Neural cell (in vitro differentiated cells): ENCODE results near the gene UQCRHL.

ENCODE experiments used
- RAD21 ChIP-seq: fragments of 450-650 bp; conservative IDR thresholded peaks from 2 replicates; pipeline ENCODE4 v1.6.1; 2014; ENCODE audit warnings: antibody characterized with exemption, mild to moderate bottlenecking, moderate library complexity
- SMC3 ChIP-seq: fragments of 450-650 bp; conservative IDR thresholded peaks from 2 replicates; pipeline ENCODE4 v1.6.1; 2014; ENCODE audit warnings: antibody characterized with exemption, mild to moderate bottlenecking, moderate library complexity; ENCODE audit not compliant: poor library complexity
- TF ChIP-seq, protein P1 (sequence below): IDR thresholded peaks from 2 replicates; pipeline ENCODE4 v1.6.1; 2012; ENCODE audit warnings: borderline replicate concordance
- TF ChIP-seq, protein P2 (sequence below): fragments of 450-650 bp; IDR thresholded peaks from 2 replicates; pipeline ENCODE4 v1.5.1; 2014; ENCODE audit warnings: antibody characterized with exemption, mild to moderate bottlenecking, moderate library complexity; ENCODE audit not compliant: poor library complexity, severe bottlenecking

DNA sequence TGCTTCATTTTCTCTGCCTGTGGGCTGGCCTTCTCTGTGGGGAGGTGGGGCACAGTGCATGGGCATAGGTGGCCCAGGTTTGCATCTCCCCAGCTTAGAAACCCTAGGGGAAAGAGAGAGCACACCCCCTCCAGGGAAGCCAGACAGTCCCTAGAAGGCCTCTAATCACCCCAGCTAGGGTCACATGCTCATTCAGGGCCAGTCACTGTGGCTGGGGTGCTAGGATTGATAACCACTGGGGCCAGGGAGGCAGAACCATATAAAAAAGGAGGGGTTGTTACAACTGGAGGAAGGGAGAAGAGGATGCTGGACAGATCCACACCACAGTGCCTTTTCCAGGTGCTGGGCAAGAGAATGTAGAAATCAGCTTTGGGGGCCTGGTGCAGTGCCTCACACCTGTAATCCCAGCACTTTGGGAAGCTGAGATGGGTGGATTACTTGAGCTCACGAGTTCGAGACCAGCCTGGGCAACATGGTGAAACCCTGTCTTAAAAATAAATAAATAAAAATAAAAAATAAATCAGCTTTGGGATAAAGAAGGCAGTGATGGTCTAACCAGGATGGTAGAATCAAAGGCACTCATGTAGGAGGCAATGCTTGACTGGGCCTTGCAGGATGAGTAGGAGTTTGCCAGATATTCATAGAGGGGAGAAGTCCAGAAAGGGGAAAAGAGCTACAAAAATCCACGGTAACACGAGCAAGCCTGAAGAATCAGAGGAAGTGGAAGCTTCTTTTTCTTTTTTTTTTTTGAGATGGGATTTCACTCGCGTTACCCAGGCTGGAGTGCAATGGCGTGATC is 29.3 kb downstream of the UQCRHL start:
- TF ChIP-seq SMC3, result no peak
- TF ChIP-seq, protein P1, sequence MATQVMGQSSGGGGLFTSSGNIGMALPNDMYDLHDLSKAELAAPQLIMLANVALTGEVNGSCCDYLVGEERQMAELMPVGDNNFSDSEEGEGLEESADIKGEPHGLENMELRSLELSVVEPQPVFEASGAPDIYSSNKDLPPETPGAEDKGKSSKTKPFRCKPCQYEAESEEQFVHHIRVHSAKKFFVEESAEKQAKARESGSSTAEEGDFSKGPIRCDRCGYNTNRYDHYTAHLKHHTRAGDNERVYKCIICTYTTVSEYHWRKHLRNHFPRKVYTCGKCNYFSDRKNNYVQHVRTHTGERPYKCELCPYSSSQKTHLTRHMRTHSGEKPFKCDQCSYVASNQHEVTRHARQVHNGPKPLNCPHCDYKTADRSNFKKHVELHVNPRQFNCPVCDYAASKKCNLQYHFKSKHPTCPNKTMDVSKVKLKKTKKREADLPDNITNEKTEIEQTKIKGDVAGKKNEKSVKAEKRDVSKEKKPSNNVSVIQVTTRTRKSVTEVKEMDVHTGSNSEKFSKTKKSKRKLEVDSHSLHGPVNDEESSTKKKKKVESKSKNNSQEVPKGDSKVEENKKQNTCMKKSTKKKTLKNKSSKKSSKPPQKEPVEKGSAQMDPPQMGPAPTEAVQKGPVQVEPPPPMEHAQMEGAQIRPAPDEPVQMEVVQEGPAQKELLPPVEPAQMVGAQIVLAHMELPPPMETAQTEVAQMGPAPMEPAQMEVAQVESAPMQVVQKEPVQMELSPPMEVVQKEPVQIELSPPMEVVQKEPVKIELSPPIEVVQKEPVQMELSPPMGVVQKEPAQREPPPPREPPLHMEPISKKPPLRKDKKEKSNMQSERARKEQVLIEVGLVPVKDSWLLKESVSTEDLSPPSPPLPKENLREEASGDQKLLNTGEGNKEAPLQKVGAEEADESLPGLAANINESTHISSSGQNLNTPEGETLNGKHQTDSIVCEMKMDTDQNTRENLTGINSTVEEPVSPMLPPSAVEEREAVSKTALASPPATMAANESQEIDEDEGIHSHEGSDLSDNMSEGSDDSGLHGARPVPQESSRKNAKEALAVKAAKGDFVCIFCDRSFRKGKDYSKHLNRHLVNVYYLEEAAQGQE, result no peak
- TF ChIP-seq, protein P2, sequence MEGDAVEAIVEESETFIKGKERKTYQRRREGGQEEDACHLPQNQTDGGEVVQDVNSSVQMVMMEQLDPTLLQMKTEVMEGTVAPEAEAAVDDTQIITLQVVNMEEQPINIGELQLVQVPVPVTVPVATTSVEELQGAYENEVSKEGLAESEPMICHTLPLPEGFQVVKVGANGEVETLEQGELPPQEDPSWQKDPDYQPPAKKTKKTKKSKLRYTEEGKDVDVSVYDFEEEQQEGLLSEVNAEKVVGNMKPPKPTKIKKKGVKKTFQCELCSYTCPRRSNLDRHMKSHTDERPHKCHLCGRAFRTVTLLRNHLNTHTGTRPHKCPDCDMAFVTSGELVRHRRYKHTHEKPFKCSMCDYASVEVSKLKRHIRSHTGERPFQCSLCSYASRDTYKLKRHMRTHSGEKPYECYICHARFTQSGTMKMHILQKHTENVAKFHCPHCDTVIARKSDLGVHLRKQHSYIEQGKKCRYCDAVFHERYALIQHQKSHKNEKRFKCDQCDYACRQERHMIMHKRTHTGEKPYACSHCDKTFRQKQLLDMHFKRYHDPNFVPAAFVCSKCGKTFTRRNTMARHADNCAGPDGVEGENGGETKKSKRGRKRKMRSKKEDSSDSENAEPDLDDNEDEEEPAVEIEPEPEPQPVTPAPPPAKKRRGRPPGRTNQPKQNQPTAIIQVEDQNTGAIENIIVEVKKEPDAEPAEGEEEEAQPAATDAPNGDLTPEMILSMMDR, result no peak
- no peak for TF ChIP-seq RAD21
